Caco-2 (cell line): ENCODE measurements around the gene GSS. TPM values are rescaled to one million over a fixed set of nuclear protein-coding genes. Genes with fewer than 3 reads are reported as not detected.

ENCODE experiments used
- Bru-seq: library from RNA; stranded (reverse); fragments of 400-500 nt; gene quantifications from one replicate; lab custom pipeline; 2021; lab: Mats Ljungman, UMichigan
- BruChase-seq, 2 experiments: library from RNA; stranded (reverse); fragments of 400-500 nt; gene quantifications; one replicate each; lab custom pipeline; 2021; lab: Mats Ljungman, UMichigan
- BruUV-seq: library from RNA; stranded (reverse); fragments of 400-500 nt; replicated peaks from 2 replicates; lab custom pipeline; 2021; lab: Mats Ljungman, UMichigan
- CTCF ChIA-PET: fragments of 300-600 bp; sonication (Branson Sonifier 250); formaldehyde crosslinking; loops from one replicate; lab custom pipeline; 2022; ENCODE audit warnings: antibody characterized with exemption; lab: Charles Lee
- POLR2A ChIA-PET: fragments of 300-600 bp; sonication (Branson Sonifier 250); formaldehyde crosslinking; loops from one replicate; lab custom pipeline; 2022; ENCODE audit warnings: antibody characterized with exemption; lab: Charles Lee
- DNase-seq, 2 experiments: peaks; one replicate each; pipeline versions ENCODE4 v3.0.0 to v3.0.0-alpha.2; 2020 to 2022
- H3K27me3 ChIP-seq: replicated peaks from 2 replicates; pipeline ENCODE4 v1.6.0; 2011; ENCODE audit warnings: low read length; ENCODE audit not compliant: control insufficient read depth, insufficient read depth
- H3K36me3 ChIP-seq: 2 replicates; pipeline ENCODE4 v1.5.1; 2011; ENCODE audit warnings: low read length; ENCODE audit not compliant: control insufficient read depth, insufficient read depth
- H3K4me1 ChIP-seq: fragments of 250-450 bp; sonication (Bioruptor Pico); 2 replicates; pipeline ENCODE4 v1.5.1; 2020; ENCODE audit warnings: mild to moderate bottlenecking
- H3K4me3 ChIP-seq: 2 replicates; pipeline ENCODE4 v1.5.1; 2011; ENCODE audit warnings: low read depth, mild to moderate bottlenecking, control low read depth, low read length
- H3K9me3 ChIP-seq: fragments of 250-450 bp; sonication (Bioruptor Pico); 2 replicates; pipeline ENCODE4 v1.5.1; 2020; ENCODE audit warnings: mild to moderate bottlenecking, moderate library complexity
- H3K27ac Mint-ChIP-seq: one replicate; pipeline ENCODE4 v1.8.0; 2022; ENCODE audit warnings: mixed read lengths; ENCODE audit not compliant: unreplicated experiment
- H3K27me3 Mint-ChIP-seq: one replicate; pipeline ENCODE4 v1.8.0; 2022; ENCODE audit warnings: mixed read lengths; ENCODE audit not compliant: insufficient read depth, unreplicated experiment
- H3K36me3 Mint-ChIP-seq: one replicate; pipeline ENCODE4 v1.8.0; 2022; ENCODE audit warnings: mild to moderate bottlenecking, mixed read lengths; ENCODE audit not compliant: insufficient read depth, unreplicated experiment
- H3K4me1 Mint-ChIP-seq: one replicate; pipeline ENCODE4 v1.8.0; 2022; ENCODE audit warnings: low read depth, mixed read lengths; ENCODE audit not compliant: unreplicated experiment
- H3K4me3 Mint-ChIP-seq: one replicate; pipeline ENCODE4 v1.8.0; 2022; ENCODE audit warnings: mild to moderate bottlenecking, moderate library complexity, mixed read lengths; ENCODE audit not compliant: unreplicated experiment
- H3K9me3 Mint-ChIP-seq: one replicate; pipeline ENCODE4 v1.8.0; 2022; ENCODE audit warnings: mixed read lengths; ENCODE audit not compliant: unreplicated experiment
- CTCF ChIP-seq, 2 experiments: fragments of 200-600 bp in 1 of 2; IDR thresholded peaks; 1 replicate in 1 of 2; 2 replicates in 1 of 2; pipeline versions ENCODE4 v1.5.1 to v1.8.0; 2011 to 2022; ENCODE audit warnings: antibody characterized with exemption in 1 of 2, control low read depth in 1 of 2, inconsistent platforms in 1 of 2, low read depth in 1 of 2, low read length in 1 of 2, mild to moderate bottlenecking in 1 of 2, moderate library complexity in 1 of 2; ENCODE audit not compliant: insufficient read depth in 1 of 2, severe bottlenecking in 1 of 2, unreplicated experiment in 1 of 2
- intact Hi-C: fragments of 100-400 bp; cut with micrococcal nuclease; formaldehyde crosslinking; loops from one replicate; pipeline ENCODE4 v1.10.0; 2022; ENCODE audit not compliant: unreplicated experiment
- long read RNA-seq: library from polyadenylated mRNA; stranded (forward); transcript quantifications from one replicate; pipeline ENCODE4 v2.0.0, GENCODE V29; 2022
- total RNA-seq: library from RNA; stranded (reverse); gene quantifications from 2 replicates; pipeline ENCODE4 v1.2.3, GENCODE V29; 2022

Gene GSS
- total RNA-seq (138 TPM in 2 replicates), Bru-seq, nascent RNA (percentile 78 among the genes with signal in this experiment), BruChase-seq, experiment 1, labeled RNA remaining after a 2-hour chase (percentile 74 among the genes with signal in this experiment), BruChase-seq, experiment 2, labeled RNA remaining after a 6-hour chase (percentile 79 among the genes with signal in this experiment)
- long read RNA-seq, transcript GSS-201 (13 exons, 1,919 nt) = major isoform, 155 of 227 reads
- long read RNA-seq, partial matches to known transcripts = 41 of 227 reads
- long read RNA-seq, other reads (novel, unspliced or antisense) = 29 of 227 reads

- Mint-ChIP-seq H3K9me3 (no peaks in the 10 kb centered on the region), H3K27ac (peak within 1 kb of the TSS; percentile 96), H3K27me3 (no peaks in the 10 kb centered on the region), H3K4me1 (peaks cover 25% of the 10 kb centered on the region), H3K36me3 (peaks cover 16% of the 10 kb centered on the region), H3K4me3 (peak within 1 kb of the TSS; percentile 90)
- Histone ChIP-seq H3K4me3 (peak within 1 kb of the TSS; percentile 57), H3K4me1 (peaks cover 5% of the 10 kb centered on the region), H3K36me3 (no peaks in the 10 kb centered on the region), H3K9me3 (no peaks in the 10 kb centered on the region), H3K27me3 (no peaks in the 10 kb centered on the region)
- intact Hi-C loops = loop anchor here (1.0 to 10.0 kb wide), 4 partner anchors 79 to 249 kb away; partner anchors contain the start of genes ACSS2 and TRPC4AP
- CTCF ChIA-PET = interaction anchor here (0.6 to 4.2 kb wide), 33 partner anchors 9 to 765 kb away, joined by 3 to 331 read pairs (median 4); partner anchors contain the start of genes ACSS2, GGT7, NCOA6 and TP53INP2
- BruUV-seq = TSS peak; percentile 82
- POLR2A ChIA-PET = interaction anchor here (0.5 to 2.8 kb wide), 21 partner anchors 12 to 999 kb away, joined by 3 to 86 read pairs (median 4); partner anchors contain the start of genes ACSS2, CEP250, GGT7 and NCOA6
- peak; percentile 100 for DNase-seq
- peak; percentile 64 to 83 for TF ChIP-seq CTCF (IDR thresholded peaks at IDR 0.05; ENCODE audit: insufficient read depth in 1 of 2, low read depth in 1 of 2, low read length in 1 of 2, severe bottlenecking in 1 of 2, unreplicated experiment in 1 of 2)
These were observed at the start of gene GSS, which contains the start of gene MYH7B for GRCh38 chr20:34955231-34956040. GSS (minus strand) TSS chr20:34955806; CDS start chr20:34951852, 3,954 bp downstream. MYH7B (plus strand) TSS chr20:34955868; CDS start chr20:34978006, 22,138 bp downstream.

GRCh38 chr20:35004749-35005462 is 49.3 kb upstream of the GSS start:
- H3K36me3 Mint-ChIP-seq = peaks cover 95% of the 10 kb centered on the region
- no peaks in the 10 kb centered on the region for H3K4me1 Mint-ChIP-seq
- DNase-seq = peak in 1 of 2 experiments; percentile 40
- BruUV-seq = no TSS peak
- Histone ChIP-seq H3K4me1 (no peaks in the 10 kb centered on the region), H3K4me3 (no peak overlapping the region), H3K36me3 (peaks cover 40% of the 10 kb centered on the region), H3K9me3 (no peaks in the 10 kb centered on the region), H3K27me3 (no peaks in the 10 kb centered on the region)
- CTCF ChIA-PET = interaction anchor here (0.8 kb wide), 1 partner anchor 69 kb away, joined by 3 read pairs; no protein-coding TSS in a partner anchor
- H3K9me3 Mint-ChIP-seq = no peaks in the 10 kb centered on the region
- H3K27ac Mint-ChIP-seq = no peak overlapping the region
- TF ChIP-seq CTCF (IDR thresholded peaks at IDR 0.05; ENCODE audit: insufficient read depth in 1 of 2, low read depth in 1 of 2, low read length in 1 of 2, severe bottlenecking in 1 of 2, unreplicated experiment in 1 of 2) = no peak
- intact Hi-C loops = loop anchor here (5.0 kb wide), 1 partner anchor 133 kb away; the partner anchor contains the start of gene GGT7
- H3K4me3 Mint-ChIP-seq = no peak overlapping the region
- H3K27me3 Mint-ChIP-seq = no peaks in the 10 kb centered on the region
- POLR2A ChIA-PET = no interaction called here
